ENCODE measurements around the gene PSMA2.
"Not testable (repeated sequence)": the region's sequence is repeated elsewhere in the genome, so short reads cannot be mapped to it uniquely, and the experiment has no call there.

Gene PSMA2

DNA sequence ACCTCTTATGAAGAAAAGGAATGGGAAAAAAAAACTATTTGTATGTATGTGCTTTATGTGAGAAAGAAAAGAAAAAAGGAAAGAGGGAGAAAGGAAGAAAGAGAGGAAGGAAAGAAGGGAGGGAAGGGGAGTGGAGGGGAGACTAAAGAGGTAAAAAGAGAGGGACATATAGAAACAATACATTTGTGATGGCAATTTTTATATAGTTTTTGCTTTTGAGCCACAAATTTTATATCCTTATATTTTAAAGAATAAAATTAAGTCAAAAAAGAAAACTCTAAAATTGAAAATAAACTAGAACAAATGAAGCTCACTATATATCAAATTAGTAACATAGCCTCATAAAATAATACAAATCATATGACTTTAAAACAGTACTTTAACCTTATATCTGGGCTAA lies 31.1 kb downstream of the PSMA2 start:
- no peak for DNase-seq

DNA sequence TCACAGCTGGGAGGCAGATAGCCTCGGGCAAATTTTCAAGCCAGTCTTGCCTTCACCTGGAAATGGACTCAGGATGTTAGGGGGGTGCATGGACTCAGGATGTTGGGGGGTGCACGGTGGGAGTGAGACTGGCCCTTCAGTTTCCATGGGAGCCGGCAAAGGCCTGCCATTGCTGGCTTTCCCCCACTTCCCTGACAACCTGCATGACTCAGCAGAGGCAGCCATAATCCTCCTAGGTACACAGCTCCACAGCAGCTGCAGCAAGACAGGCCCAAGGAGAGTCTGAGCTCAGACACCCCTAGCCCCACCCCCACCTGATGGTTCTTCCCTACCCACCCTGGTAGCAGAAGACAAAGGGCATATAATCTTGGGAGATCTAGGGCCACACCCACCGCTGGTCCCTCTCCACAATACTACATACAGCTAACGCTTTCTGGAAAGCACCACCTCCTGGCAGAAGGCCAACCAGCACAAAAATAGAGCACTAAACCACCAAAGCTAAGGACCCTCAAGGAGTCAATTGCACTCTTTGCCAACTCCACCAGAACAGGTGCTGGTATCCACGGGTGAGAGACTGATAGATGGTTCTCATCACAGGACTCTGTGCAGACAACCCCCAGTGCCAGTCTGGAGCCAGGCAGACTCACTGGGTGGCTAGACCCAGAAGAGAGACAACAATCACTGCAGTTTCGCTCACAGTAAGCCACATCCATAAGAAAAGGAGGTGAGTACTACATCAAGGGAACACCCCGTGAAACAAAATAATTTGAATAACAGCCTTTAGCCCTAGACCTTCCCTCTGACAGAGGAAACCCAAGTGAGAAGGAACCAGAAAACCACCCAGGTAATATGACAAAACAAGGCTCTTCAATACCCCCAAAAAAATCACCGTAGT lies 38.4 kb downstream of the PSMA2 start:
- DNase-seq, result no peak

DNA sequence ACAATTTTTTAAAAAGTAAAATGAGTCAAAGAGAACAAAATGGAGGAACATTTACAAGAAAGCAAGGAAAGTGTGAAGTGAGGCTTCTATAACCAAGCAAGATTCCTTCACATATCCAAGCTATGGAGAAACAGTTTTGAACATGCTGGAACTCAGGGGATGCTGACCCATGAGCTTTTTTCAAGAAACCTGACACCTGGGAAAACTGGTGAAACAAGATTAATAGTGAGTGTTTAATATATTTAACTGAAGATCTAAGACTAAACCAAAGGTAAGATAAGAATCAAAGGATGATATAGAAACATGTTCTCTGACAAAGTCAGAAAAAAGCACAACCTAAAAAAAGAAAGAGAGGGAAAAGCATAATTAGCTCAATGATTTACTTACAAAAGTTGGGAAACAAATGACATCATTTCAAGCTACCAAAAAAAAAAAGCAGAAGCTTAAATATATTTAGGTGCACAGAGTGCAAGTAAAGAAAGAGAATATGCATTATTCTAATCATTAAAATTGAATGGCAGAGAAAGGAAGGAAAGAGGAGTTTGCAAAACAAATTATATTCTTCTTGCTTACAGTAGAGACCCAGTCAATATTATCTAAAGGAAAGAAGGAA lies 45.0 kb downstream of the PSMA2 start:
- DNase-seq, result no peak

DNA sequence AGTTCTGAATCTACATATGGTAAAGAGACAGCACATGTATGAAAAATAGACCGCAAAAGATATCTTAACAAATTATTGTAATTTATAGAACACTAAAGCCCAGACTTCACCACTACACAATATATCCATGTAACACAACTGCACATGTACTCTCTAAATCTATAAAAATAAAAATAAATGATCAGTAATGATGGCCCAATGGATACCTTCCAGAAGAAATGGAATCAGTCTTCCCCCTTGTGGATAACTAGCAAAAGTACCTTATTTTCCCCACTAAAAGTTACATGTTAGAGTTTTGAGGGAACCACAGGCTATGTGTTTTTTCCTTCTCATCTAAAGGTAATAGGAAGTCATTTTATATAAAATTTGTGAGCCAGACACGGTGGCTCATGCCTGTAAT lies 45.8 kb downstream of the PSMA2 start:
- no peak for DNase-seq

DNA sequence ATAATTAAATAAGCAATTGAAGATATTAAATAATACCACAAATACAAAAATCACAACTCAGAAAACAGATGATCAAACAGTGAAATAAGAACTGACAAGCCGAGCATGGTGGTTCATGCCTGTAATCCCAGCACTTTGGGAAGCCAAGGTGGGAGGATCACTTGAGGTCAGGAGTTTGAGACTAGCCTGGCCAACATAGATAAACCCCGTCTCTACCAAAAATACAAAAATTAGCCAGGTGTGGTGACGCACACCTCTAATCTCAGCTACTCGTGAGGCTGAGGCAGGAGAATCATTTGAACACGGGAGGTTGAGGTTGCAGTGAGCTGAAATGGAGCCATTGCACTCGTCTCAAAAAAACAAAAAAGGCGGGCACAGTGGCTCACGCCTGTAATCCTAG lies 46.8 kb downstream of the PSMA2 start:
- DNase-seq, result not testable (repeated sequence)

DNA sequence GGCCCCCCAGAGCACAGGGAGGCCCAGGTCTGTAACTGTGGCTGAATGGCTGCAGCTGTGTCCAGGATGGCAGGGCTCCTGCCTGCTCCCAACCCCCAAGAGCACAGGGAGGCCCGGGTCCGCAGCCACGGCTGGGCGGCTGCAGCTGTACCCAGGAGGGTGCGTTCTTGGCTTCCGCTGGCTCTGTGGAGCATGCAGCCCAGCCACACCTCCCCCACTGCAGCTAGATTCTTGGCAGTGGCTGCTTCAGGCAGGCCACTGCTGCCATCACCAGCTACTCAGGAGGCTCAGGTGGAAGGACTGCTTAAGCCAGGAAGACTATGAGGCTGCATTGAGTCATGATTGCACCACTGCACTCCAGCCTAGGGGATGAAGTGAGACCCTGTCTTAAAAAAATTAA lies 48.0 kb downstream of the PSMA2 start:
- no peak for DNase-seq

DNA sequence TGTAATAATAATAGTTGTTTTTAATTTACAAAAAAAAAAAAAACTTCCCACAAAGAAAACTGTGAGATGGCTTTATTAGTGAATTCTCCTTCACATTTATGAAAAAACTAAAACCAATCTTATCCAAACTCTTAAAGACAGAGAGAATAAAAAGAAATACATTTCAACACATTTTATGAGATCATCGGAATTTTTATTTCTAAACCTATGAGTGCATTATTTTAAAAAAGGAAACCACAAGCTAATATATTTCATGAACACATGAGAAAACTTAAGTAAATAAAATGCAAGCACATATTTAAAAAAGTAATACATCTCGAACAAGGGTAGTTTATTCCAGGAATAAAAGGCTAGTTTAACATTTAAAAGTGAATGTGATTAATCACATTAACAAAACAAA lies 51.6 kb downstream of the PSMA2 start:
- DNase-seq, result no peak

DNA sequence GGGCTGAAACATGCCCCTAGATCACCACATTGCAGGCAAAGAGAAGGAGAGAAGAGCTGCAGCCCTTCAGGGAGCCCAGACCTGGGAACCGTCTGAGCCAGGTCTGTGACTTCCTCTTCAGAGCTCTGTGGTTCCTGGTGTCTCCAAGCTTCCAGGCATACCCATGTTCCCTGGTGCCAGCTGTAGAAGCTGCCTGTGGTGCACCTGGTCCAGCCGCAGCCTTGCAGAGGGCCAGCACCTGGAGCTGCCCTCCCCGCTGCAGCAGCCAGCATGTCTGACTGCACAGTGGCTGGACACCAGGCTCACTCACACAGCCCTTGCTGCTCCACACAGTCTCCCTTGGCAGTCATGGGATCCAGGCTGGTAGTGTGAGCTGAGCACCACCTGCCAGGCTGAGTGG lies 53.7 kb downstream of the PSMA2 start:
- DNase-seq, result no peak

DNA sequence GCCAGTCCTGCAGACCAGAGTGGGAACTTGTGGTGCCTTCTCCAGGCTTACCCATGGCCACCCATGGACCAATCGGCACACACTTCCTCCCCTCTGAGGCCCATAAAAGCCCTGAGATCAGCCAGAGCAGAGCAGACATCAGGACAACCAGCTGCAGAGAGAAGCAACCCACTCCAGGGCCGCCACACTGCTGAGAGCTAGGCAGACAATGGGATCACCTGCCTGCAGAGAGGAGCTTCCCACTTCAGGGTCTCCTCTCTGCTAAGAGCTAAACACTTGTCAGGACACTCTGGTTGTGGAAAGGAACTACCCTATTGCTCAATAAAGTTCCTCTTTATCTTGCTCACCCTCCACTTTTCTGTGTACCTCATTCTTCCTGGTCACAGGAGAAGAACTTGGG lies 54.1 kb downstream of the PSMA2 start:
- DNase-seq, result no peak

DNA sequence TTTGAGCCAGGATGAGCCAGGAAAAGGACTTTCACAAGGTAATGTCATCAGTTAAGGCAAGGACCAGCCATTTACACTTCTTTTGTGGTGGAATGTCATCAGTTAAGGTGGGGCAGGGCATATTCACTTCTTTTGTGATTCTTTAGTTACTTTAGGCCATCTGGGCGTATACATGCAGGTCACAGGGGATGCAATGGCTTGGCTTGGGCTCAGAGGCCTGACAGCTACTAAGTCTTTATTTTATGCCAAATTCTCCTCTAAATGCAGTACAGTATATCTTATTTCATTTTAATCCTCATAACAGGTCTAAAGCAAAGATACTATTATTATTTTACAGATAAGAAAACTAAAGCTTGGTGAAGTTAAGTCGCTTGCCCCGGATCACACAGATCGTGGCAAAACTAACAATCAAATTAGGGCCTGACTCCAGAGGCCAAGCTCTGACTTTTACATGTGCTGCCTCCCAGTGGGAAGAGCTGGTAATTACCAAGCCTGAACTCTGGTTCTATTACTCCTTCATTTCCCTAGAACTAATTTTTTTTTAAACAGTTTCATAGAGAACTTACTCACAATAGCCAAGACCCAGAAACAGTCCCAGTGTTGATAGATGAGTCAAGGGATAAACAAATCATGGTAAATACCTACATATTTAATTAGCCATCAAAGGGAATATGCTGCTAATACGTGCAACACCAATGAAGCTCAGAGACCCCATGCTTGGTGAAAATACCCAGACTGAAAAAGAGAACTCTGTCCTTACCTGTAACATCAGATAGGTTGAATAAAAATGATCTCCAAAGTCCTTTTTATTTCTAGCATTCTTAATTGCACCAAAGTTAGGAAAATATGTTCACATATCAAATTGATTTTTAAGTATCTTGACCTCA lies 55.5 kb downstream of the PSMA2 start:
- no peak for DNase-seq

DNA sequence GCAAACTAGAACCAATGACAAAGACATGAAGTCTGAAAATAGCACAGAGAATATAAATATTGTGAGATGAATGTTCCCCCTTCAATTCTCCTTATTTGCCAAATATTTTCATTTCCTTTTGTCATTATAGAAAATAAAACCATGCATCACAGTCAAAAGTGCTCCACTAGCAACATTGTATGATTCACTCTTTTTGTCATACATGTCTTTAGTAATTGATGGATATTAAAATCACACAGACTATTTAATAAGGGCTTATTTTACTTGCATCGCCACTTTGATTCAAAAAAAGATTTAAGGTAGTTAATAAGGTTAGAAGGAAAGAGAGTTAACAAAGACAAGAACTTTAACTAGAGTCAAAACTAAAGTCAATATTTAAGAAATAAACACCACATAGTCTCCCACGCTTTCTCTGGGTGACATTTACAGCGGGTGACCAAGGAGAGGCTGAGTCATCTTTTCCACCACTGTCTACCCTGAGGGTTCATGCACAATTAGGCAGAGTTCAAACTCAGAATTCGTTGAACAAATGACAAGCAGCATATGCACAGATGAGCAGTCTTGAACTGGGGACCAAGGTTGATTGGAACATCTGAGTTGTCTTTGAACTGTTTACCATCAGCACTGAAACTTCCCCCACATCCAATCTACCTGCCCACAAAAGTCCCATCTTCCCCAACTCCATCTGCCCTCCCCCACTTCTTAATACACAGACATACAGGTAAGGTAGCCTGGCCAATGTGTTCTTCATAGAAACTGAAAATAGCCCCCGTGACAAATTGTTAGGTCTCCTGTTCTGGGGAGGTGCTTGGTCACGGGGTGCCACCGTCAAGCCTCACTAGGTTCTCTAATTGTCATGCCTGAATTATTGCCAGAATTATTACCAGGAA lies 62.6 kb downstream of the PSMA2 start:
- DNase-seq, result no peak

DNA sequence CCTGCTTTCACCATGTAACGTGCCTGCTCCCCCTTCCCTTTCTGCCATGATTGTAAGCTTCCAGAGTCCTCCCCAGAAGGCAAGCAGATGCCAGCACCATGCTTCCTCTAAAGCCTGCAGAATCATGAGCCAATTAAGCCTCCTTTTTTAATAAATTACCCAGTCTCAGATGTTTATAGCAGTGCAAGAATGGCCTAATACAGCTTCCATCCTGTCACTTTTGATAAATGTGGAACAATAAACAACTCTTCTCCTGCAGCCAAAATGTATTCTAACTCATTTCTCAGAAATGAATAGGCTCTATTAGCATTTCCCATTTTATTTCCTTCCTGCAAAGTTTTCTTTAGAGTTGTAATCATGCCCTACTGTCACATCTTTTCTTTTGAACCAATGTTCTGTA lies 63.5 kb downstream of the PSMA2 start:
- no peak for DNase-seq
